Measurements from ENCODE around the gene HIKESHI.

The HIKESHI gene

GRCh38 chr11:86374586-86374985 is 72.5 kb downstream of the HIKESHI start, which contains the start of gene CCDC81:
Gene CCDC81 (plus strand): TSS chr11:86374887. CDS start chr11:86375164, 277 bp downstream.
- no peak for DNase-seq (ENCODE audit: low read depth in 2 of 2)

- DNase-seq (ENCODE audit: low read depth in 2 of 2), result no peak
Measured at GRCh38 chr11:86377972-86378371, 75.9 kb downstream of the HIKESHI start.

GRCh38 chr11:86380295-86381059 is 78.4 kb downstream of the HIKESHI start:
- DNase-seq (ENCODE audit: low read depth in 2 of 2), result no peak

GRCh38 chr11:86383041-86383955 is 81.3 kb downstream of the HIKESHI start:
- DNase-seq (ENCODE audit: low read depth in 2 of 2), result no peak

DNA sequence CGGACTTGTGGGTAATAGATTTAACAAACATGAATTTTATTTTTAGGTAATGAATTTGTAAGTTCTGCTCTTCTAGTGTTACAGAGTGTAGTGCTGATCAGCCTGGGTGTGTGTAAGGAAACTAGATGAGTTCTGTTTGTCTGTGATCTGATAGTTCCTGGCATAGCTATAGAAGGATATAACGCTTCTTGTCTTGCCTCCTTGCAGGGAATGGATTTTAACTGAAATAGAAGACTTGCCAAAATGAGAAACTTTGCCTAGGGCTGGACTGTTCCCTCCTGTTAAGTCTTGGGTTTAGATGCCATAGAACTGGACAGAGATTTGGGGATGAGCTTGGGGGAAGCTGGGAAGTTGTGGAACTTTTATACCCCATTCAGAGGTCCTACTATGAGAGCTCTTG is 84.2 kb downstream of the HIKESHI start:
- no peak for DNase-seq (ENCODE audit: low read depth in 2 of 2)

GRCh38 chr11:86386746-86387145 is 84.7 kb downstream of the HIKESHI start:
- no peak for DNase-seq (ENCODE audit: low read depth in 2 of 2)

- no peak for DNase-seq (ENCODE audit: low read depth in 2 of 2)
Measured at GRCh38 chr11:86388198-86388597, 86.2 kb downstream of the HIKESHI start.

GRCh38 chr11:86390487-86390886 is 88.4 kb downstream of the HIKESHI start:
- no peak for DNase-seq (ENCODE audit: low read depth in 2 of 2)

DNA sequence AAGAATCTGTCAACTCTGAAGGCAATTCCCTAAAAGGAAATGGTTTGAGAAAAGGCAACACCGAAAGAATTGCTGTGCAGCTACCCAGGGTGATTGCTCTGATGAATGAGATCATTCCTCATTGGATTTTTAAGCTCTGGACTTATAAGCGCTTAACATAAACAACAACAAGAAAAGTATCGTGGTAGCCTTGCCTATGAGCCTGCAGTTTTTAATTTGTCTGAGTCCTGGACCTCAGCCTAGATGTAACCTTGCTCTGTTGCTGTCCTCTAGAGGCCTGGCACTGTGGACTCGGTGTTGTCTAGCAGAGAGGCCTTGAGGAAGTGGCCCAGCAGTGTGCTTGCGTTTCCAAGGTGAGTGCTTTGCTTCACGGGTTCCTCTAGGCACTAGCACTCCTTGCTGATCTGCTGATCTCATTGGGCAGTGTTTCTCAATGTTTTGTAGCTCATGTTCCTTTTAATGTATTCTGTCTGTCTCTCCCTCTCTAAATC is 93.1 kb downstream of the HIKESHI start:
- no peak for DNase-seq (ENCODE audit: low read depth in 2 of 2)
